ENCODE results near the gene BTNL9.
A peak's percentile ranks its signal among the peaks of the same experiment; 100 is the strongest.

BTNL9 gene

DNA sequence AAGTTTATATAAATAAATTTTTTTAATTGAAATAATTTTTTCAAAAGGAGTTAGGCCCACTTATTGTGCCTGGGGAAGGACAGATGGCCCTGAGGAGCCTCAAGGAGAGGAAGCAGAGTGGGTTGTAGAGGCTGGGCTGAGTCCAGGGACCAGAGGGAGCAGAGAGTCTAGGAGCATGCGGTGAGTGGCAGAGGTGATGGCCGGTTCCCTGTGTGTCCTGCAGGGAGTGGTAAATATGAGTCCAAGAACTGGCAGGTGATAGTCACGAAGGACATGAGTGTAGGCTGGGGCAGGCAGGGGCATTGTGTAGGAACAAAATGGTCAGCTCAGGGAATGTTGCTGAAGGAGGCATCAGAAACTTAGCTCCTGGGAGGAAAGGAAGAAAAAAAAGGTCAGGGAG, 8.3 kb upstream of the BTNL9 start:
- H3K27ac ChIP-seq (ENCODE audit: low read depth, low read length) = no peak overlapping the region
- H3K79me2 ChIP-seq (ENCODE audit: control insufficient read depth, insufficient read depth, low read length, poor library complexity) = no peaks in the 10 kb centered on the region
- H2AK5ac ChIP-seq (ENCODE audit: low read length) = no peak overlapping the region
- no peak overlapping the region for H2BK120ac ChIP-seq (ENCODE audit: insufficient read depth, low read length, poor library complexity)
- no peak for DNase-seq
- no peak overlapping the region for H4K12ac ChIP-seq (ENCODE audit: low read depth, low read length)
- H3K23ac ChIP-seq (ENCODE audit: low read length) = no peak overlapping the region
- no peak overlapping the region for H3K4ac ChIP-seq (ENCODE audit: low read depth, low read length)
- no peak overlapping the region for H2BK5ac ChIP-seq (ENCODE audit: low read depth, low read length, poor library complexity)
- H3K14ac ChIP-seq (ENCODE audit: low read length) = no peak overlapping the region
- no peaks in the 10 kb centered on the region for H3K36me3 ChIP-seq (ENCODE audit: control insufficient read depth in 1 of 2, insufficient read depth in 2 of 2, low read length in 2 of 2)
- H3K79me1 ChIP-seq (ENCODE audit: low read length) = no peaks in the 10 kb centered on the region
- no peak overlapping the region for H2BK12ac ChIP-seq (ENCODE audit: low read length)
- H4K91ac ChIP-seq (ENCODE audit: low read depth, low read length) = no peak overlapping the region
- H4K8ac ChIP-seq (ENCODE audit: low read depth, low read length) = no peak overlapping the region
- H3K4me2 ChIP-seq (ENCODE audit: low read length) = no peak overlapping the region
- no CpG with 5 or more reads among the region's 3 CpGs for WGBS (ENCODE audit: extremely low coverage, insufficient coverage, insufficient read length)
- H3K9me3 ChIP-seq (ENCODE audit: insufficient read depth, low read depth, low read length) = peaks cover 5% of the 10 kb centered on the region
- no peaks in the 10 kb centered on the region for H3K4me1 ChIP-seq (ENCODE audit: control insufficient read depth in 1 of 2, insufficient read depth in 2 of 2, low read length in 2 of 2)
- H3K18ac ChIP-seq (ENCODE audit: low read length) = no peak overlapping the region
- peak overlapping the region; percentile 18 for H3K9ac ChIP-seq (ENCODE audit: low read length)
- H3K4me3 ChIP-seq (ENCODE audit: low read depth, low read length) = no peak overlapping the region
- H3K27me3 ChIP-seq (ENCODE audit: insufficient read depth, low read length) = no peaks in the 10 kb centered on the region
- H2AFZ ChIP-seq (ENCODE audit: insufficient read depth, low read length, poor library complexity) = no peak overlapping the region

DNA sequence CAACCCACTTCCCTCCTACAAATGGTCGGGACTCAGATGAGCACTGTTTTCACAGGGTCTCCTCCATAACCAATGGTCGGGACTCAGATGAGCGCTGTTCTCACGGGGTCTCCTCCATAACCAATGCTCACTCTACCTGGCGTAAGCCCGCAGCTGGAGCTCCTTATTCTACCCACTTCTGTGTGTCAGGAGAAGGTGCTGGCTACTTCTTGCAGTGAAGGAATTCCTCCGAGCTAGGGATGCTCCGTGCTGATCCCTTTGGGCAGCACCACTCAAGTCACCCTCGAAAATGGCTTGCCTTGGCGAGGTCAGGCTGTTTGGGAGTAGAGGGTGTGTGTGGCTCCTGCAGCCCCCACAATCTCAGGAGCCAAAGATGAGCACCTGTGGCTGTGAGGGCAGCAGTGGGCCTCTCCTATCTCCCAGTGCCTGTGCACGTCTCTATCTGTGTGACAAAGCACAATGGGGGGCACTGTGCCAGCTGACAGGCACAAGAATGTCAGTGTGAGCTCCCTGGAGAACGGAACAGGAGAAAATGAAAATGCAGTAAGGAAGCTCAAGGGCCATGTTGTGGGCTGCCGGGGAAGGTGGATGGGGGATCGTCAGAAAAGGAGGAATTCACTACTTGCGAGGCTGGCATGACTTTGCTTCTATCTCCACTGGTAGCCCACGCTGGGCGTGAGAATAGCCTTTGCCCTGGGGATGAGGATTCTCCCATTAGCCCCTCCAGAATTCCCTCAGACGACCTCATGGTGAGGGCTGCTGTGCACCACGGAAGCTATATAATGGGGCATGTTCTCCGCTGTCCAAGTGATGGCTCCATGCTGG, 3.9 kb upstream of the BTNL9 start:
- Histone ChIP-seq H2BK12ac (ENCODE audit: low read length) (no peak overlapping the region), H3K4me3 (ENCODE audit: low read depth, low read length) (no peak overlapping the region), H4K12ac (ENCODE audit: low read depth, low read length) (no peak overlapping the region), H3K9me3 (ENCODE audit: insufficient read depth, low read depth, low read length) (peaks cover 5% of the 10 kb centered on the region), H4K91ac (ENCODE audit: low read depth, low read length) (no peak overlapping the region), H2AFZ (ENCODE audit: insufficient read depth, low read length, poor library complexity) (no peak overlapping the region), H3K27ac (ENCODE audit: low read depth, low read length) (no peak overlapping the region), H3K18ac (ENCODE audit: low read length) (no peak overlapping the region), H3K4ac (ENCODE audit: low read depth, low read length) (no peak overlapping the region), H3K4me2 (ENCODE audit: low read length) (no peak overlapping the region), H3K4me1 (ENCODE audit: control insufficient read depth in 1 of 2, insufficient read depth in 2 of 2, low read length in 2 of 2) (no peaks in the 10 kb centered on the region), H3K79me1 (ENCODE audit: low read length) (no peaks in the 10 kb centered on the region), H3K9ac (ENCODE audit: low read length) (no peak overlapping the region), H3K79me2 (ENCODE audit: control insufficient read depth, insufficient read depth, low read length, poor library complexity) (no peaks in the 10 kb centered on the region), H3K14ac (ENCODE audit: low read length) (no peak overlapping the region), H3K36me3 (ENCODE audit: control insufficient read depth in 1 of 2, insufficient read depth in 2 of 2, low read length in 2 of 2) (no peaks in the 10 kb centered on the region), H4K8ac (ENCODE audit: low read depth, low read length) (no peak overlapping the region), H2BK5ac (ENCODE audit: low read depth, low read length, poor library complexity) (no peak overlapping the region), H2AK5ac (ENCODE audit: low read length) (no peak overlapping the region), H2BK120ac (ENCODE audit: insufficient read depth, low read length, poor library complexity) (no peak overlapping the region), H3K27me3 (ENCODE audit: insufficient read depth, low read length) (no peaks in the 10 kb centered on the region), H3K23ac (ENCODE audit: low read length) (no peak overlapping the region)
- no CpG with 5 or more reads among the region's 20 CpGs for WGBS (ENCODE audit: extremely low coverage, insufficient coverage, insufficient read length)
- DNase-seq = no peak

DNA sequence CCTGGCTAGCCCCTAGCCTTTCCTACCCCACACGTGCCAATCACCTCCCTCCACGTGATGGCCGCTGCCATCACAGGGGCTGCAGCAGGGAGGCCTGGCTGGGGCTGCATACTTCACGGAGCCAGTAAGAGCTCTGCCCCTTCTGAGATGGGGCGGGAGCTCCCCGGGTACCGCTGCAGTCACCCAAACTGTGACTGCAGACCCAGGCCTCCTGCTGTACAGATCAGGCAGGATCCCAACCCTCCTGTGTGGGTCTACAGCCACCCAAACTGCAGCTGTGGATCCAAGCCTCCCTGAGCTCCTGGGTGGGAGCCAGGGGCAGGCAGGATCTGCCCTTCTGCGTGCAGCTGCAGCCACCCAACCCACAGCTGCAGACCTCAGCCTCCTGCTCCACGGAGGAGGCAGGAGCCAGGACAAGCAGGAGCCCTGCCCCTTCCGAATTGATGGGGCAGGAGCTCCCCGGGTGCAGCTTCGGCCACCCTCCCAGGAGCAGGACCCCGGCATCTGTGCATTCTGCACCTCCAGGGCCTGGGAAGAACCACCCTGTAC, 3.2 kb upstream of the BTNL9 start:
- H3K4me1 ChIP-seq (ENCODE audit: control insufficient read depth in 1 of 2, insufficient read depth in 2 of 2, low read length in 2 of 2) = no peaks in the 10 kb centered on the region
- no CpG with 5 or more reads among the region's 13 CpGs for WGBS (ENCODE audit: extremely low coverage, insufficient coverage, insufficient read length)
- H2BK5ac ChIP-seq (ENCODE audit: low read depth, low read length, poor library complexity) = no peak overlapping the region
- no peak overlapping the region for H3K9ac ChIP-seq (ENCODE audit: low read length)
- H2BK12ac ChIP-seq (ENCODE audit: low read length) = no peak overlapping the region
- H4K8ac ChIP-seq (ENCODE audit: low read depth, low read length) = no peak overlapping the region
- no peak overlapping the region for H2AFZ ChIP-seq (ENCODE audit: insufficient read depth, low read length, poor library complexity)
- H3K79me2 ChIP-seq (ENCODE audit: control insufficient read depth, insufficient read depth, low read length, poor library complexity) = no peaks in the 10 kb centered on the region
- DNase-seq = no peak
- H3K14ac ChIP-seq (ENCODE audit: low read length) = no peak overlapping the region
- H3K27me3 ChIP-seq (ENCODE audit: insufficient read depth, low read length) = no peaks in the 10 kb centered on the region
- no peak overlapping the region for H3K18ac ChIP-seq (ENCODE audit: low read length)
- no peak overlapping the region for H3K4me3 ChIP-seq (ENCODE audit: low read depth, low read length)
- no peak overlapping the region for H2BK120ac ChIP-seq (ENCODE audit: insufficient read depth, low read length, poor library complexity)
- H4K91ac ChIP-seq (ENCODE audit: low read depth, low read length) = no peak overlapping the region
- no peak overlapping the region for H3K23ac ChIP-seq (ENCODE audit: low read length)
- H3K9me3 ChIP-seq (ENCODE audit: insufficient read depth, low read depth, low read length) = peaks cover 5% of the 10 kb centered on the region
- H4K12ac ChIP-seq (ENCODE audit: low read depth, low read length) = no peak overlapping the region
- no peak overlapping the region for H3K4me2 ChIP-seq (ENCODE audit: low read length)
- H2AK5ac ChIP-seq (ENCODE audit: low read length) = no peak overlapping the region
- H3K79me1 ChIP-seq (ENCODE audit: low read length) = no peaks in the 10 kb centered on the region
- no peak overlapping the region for H3K4ac ChIP-seq (ENCODE audit: low read depth, low read length)
- no peaks in the 10 kb centered on the region for H3K36me3 ChIP-seq (ENCODE audit: control insufficient read depth in 1 of 2, insufficient read depth in 2 of 2, low read length in 2 of 2)
- H3K27ac ChIP-seq (ENCODE audit: low read depth, low read length) = no peak overlapping the region

DNA sequence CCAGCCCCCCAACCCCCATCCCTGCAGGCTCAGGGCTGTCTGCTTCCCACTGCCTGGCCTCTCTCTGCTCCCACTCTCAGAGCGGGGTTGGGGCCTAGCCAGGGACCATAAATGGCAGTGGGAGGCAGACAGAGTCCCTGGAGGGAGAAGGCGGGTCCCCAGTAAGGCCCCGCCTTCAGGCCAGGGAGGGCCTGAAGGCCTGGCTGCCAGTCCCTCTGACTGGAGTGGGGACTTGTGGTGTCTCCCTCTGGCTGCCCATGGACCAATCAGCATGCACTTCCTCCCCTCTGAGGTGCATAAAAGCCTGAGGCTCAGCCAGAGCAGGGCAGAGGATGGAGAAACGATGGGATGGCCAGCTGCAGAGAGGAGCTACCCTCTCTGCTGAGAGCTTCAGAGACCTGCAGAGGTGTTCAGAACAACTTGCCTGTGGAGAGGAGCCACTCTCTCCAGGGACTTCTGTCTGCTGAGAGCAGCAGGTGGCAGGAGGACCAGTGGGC, 2.7 kb upstream of the BTNL9 start:
- H4K8ac ChIP-seq (ENCODE audit: low read depth, low read length) = no peak overlapping the region
- DNase-seq = no peak
- H2AFZ ChIP-seq (ENCODE audit: insufficient read depth, low read length, poor library complexity) = no peak overlapping the region
- H3K36me3 ChIP-seq (ENCODE audit: control insufficient read depth in 1 of 2, insufficient read depth in 2 of 2, low read length in 2 of 2) = no peaks in the 10 kb centered on the region
- no peak overlapping the region for H3K18ac ChIP-seq (ENCODE audit: low read length)
- no peak overlapping the region for H3K4me3 ChIP-seq (ENCODE audit: low read depth, low read length)
- no peak overlapping the region for H2AK5ac ChIP-seq (ENCODE audit: low read length)
- H2BK12ac ChIP-seq (ENCODE audit: low read length) = no peak overlapping the region
- no peak overlapping the region for H3K4me2 ChIP-seq (ENCODE audit: low read length)
- H3K14ac ChIP-seq (ENCODE audit: low read length) = no peak overlapping the region
- H2BK120ac ChIP-seq (ENCODE audit: insufficient read depth, low read length, poor library complexity) = no peak overlapping the region
- no peak overlapping the region for H2BK5ac ChIP-seq (ENCODE audit: low read depth, low read length, poor library complexity)
- no peak overlapping the region for H3K23ac ChIP-seq (ENCODE audit: low read length)
- no peak overlapping the region for H3K9ac ChIP-seq (ENCODE audit: low read length)
- H3K79me1 ChIP-seq (ENCODE audit: low read length) = no peaks in the 10 kb centered on the region
- H4K91ac ChIP-seq (ENCODE audit: low read depth, low read length) = no peak overlapping the region
- no peaks in the 10 kb centered on the region for H3K27me3 ChIP-seq (ENCODE audit: insufficient read depth, low read length)
- H3K4ac ChIP-seq (ENCODE audit: low read depth, low read length) = no peak overlapping the region
- H4K12ac ChIP-seq (ENCODE audit: low read depth, low read length) = no peak overlapping the region
- H3K9me3 ChIP-seq (ENCODE audit: insufficient read depth, low read depth, low read length) = peaks cover 5% of the 10 kb centered on the region
- no peaks in the 10 kb centered on the region for H3K4me1 ChIP-seq (ENCODE audit: control insufficient read depth in 1 of 2, insufficient read depth in 2 of 2, low read length in 2 of 2)
- no peak overlapping the region for H3K27ac ChIP-seq (ENCODE audit: low read depth, low read length)
- no peaks in the 10 kb centered on the region for H3K79me2 ChIP-seq (ENCODE audit: control insufficient read depth, insufficient read depth, low read length, poor library complexity)
- WGBS (ENCODE audit: extremely low coverage, insufficient coverage, insufficient read length) = no CpG with 5 or more reads among the region's 4 CpGs

Data from trophoblast cell (in vitro differentiated cells and primary cell).